H1 (cell line): ENCODE measurements around the gene CNTN6. TPM values are rescaled to one million over a fixed set of nuclear protein-coding genes. Genes with fewer than 3 reads are reported as not detected.

Experiments
- CTCF ChIA-PET: fragments of 300-600 bp; sonication (Branson Sonifier 250); formaldehyde crosslinking; loops from one replicate; lab custom pipeline; 2021; ENCODE audit not compliant: partially characterized antibody; lab: Charles Lee
- POLR2A ChIA-PET: fragments of 300-600 bp; sonication (Branson Sonifier 250); formaldehyde crosslinking; loops from one replicate; lab custom pipeline; 2021; ENCODE audit warnings: inconsistent platforms; ENCODE audit not compliant: partially characterized antibody; lab: Charles Lee
- DNase-seq, 2 experiments: peaks; one replicate each; pipeline versions ENCODE4 v3.0.0 to v3.0.0-alpha.2; 2010 to 2022; ENCODE audit warnings: low spot score in 2 of 2, low read depth in 1 of 2, mixed read lengths in 1 of 2
- FAIRE-seq: peaks from 2 replicates; lab custom pipeline; 2011; peaks lifted over from hg19 to GRCh38; lab: Jason Lieb, UNC
- H2AFZ ChIP-seq: 2 replicates; pipeline ENCODE4 v1.8.1; 2012; ENCODE audit warnings: low read length, inconsistent platforms
- H2AK5ac ChIP-seq: 2 replicates; pipeline ENCODE4 v1.6.1; 2013; ENCODE audit warnings: low read depth, low read length
- H2BK120ac ChIP-seq: replicated peaks from 2 replicates; pipeline ENCODE3; 2013; ENCODE audit warnings: low read depth, low read length, inconsistent platforms
- H2BK12ac ChIP-seq: 2 replicates; pipeline ENCODE4 v1.6.1; 2013; ENCODE audit warnings: low read depth, low read length
- H2BK15ac ChIP-seq: 2 replicates; pipeline ENCODE4 v1.6.1; 2013; ENCODE audit warnings: low read length
- H2BK20ac ChIP-seq: 2 replicates; pipeline ENCODE4 v1.6.1; 2013; ENCODE audit warnings: low read length
- H2BK5ac ChIP-seq: 2 replicates; pipeline ENCODE4 v1.6.1; 2013; ENCODE audit warnings: low read depth, low read length
- H3K14ac ChIP-seq: 2 replicates; pipeline ENCODE4 v1.6.1; 2013; ENCODE audit warnings: inconsistent platforms; ENCODE audit not compliant: insufficient read length
- H3K18ac ChIP-seq: 2 replicates; pipeline ENCODE4 v1.6.1; 2013; ENCODE audit warnings: low read length; ENCODE audit errors: extremely low read depth
- H3K23ac ChIP-seq: 2 replicates; pipeline ENCODE4 v1.6.1; 2013; ENCODE audit warnings: inconsistent platforms; ENCODE audit not compliant: insufficient read length
- H3K23me2 ChIP-seq: 2 replicates; pipeline ENCODE4 v1.6.1; 2013; ENCODE audit warnings: low read depth, low read length
- H3K27ac ChIP-seq: 2 replicates; pipeline ENCODE4 v1.6.1; 2011; ENCODE audit warnings: low read depth, low read length, inconsistent platforms
- H3K27me3 ChIP-seq, 4 experiments: replicated peaks in 1 of 4; 1 replicate in 1 of 4; 2 replicates in 3 of 4; pipeline versions ENCODE4 v1.6.1 to v1.8.1; 2011 to 2013; ENCODE audit warnings: low read length in 3 of 4, mild to moderate bottlenecking in 3 of 4, inconsistent platforms in 2 of 4, mixed read lengths in 2 of 4, moderate library complexity in 1 of 4; ENCODE audit not compliant: control insufficient read depth in 3 of 4, insufficient read depth in 3 of 4; ENCODE audit errors: extremely low read depth in 1 of 4
- H3K36me3 ChIP-seq, 4 experiments: 2 replicates each; pipeline versions ENCODE4 v1.6.1 to v1.8.1; 2011 to 2013; ENCODE audit warnings: mild to moderate bottlenecking in 4 of 4, low read length in 3 of 4, moderate library complexity in 2 of 4, control low read depth in 1 of 4, inconsistent platforms in 1 of 4; ENCODE audit not compliant: insufficient read depth in 4 of 4, control insufficient read depth in 2 of 4
- H3K4ac ChIP-seq: replicated peaks from 2 replicates; pipeline ENCODE3; 2013; ENCODE audit warnings: low read length, low read depth, mixed read lengths, inconsistent platforms; ENCODE audit not compliant: insufficient read length
- H3K4me1 ChIP-seq, 4 experiments: replicated peaks in 1 of 4; 1 replicate in 1 of 4; 2 replicates in 3 of 4; pipeline versions ENCODE4 v1.6.1 to v1.8.1; 2011 to 2013; ENCODE audit warnings: low read length in 3 of 4, inconsistent platforms in 2 of 4, mixed read lengths in 1 of 4; ENCODE audit not compliant: insufficient read depth in 4 of 4, control insufficient read depth in 3 of 4
- H3K4me2 ChIP-seq, 2 experiments: 2 replicates each; pipeline versions ENCODE4 v1.6.1 to v1.8.1; 2011 to 2013; ENCODE audit warnings: low read depth in 2 of 2, low read length in 2 of 2, control low read depth in 1 of 2, inconsistent platforms in 1 of 2, mild to moderate bottlenecking in 1 of 2; ENCODE audit not compliant: insufficient read depth in 1 of 2
- H3K4me3 ChIP-seq, 4 experiments: fragments of 200-600, 300-600 bp in 1 of 4; sonication (generic), shearing (Covaris generic), sonication (Bioruptor Twin) in 1 of 4; 2 replicates each; pipeline versions ENCODE4 v1.5.1 to v1.8.1; 2011 to 2016; ENCODE audit warnings: low read length in 4 of 4, low read depth in 3 of 4, control low read depth in 2 of 4, inconsistent platforms in 2 of 4, mild to moderate bottlenecking in 2 of 4, mixed read lengths in 1 of 4, moderate library complexity in 1 of 4; ENCODE audit not compliant: insufficient read depth in 2 of 4; ENCODE audit errors: extremely low read depth in 1 of 4
- H3K56ac ChIP-seq: replicated peaks from 2 replicates; pipeline ENCODE3; 2013; ENCODE audit warnings: low read depth, mild to moderate bottlenecking, mixed read lengths, low read length, inconsistent platforms; ENCODE audit not compliant: insufficient read length
- H3K79me1 ChIP-seq: 2 replicates; pipeline ENCODE4 v1.6.1; 2013; ENCODE audit warnings: low read depth, low read length, control low read depth
- H3K79me2 ChIP-seq, 2 experiments: 2 replicates each; pipeline versions ENCODE4 v1.6.1 to v1.8.1; 2012 to 2013; ENCODE audit warnings: low read length in 2 of 2, mild to moderate bottlenecking in 2 of 2, inconsistent platforms in 1 of 2; ENCODE audit not compliant: insufficient read depth in 2 of 2, control insufficient read depth in 1 of 2
- H3K9ac ChIP-seq, 4 experiments: replicated peaks in 1 of 4; 1 replicate in 1 of 4; 2 replicates in 3 of 4; pipeline versions ENCODE4 v1.6.1 to v1.8.1; 2011 to 2013; ENCODE audit warnings: low read depth in 3 of 4, low read length in 3 of 4, control low read depth in 2 of 4, mild to moderate bottlenecking in 2 of 4, moderate library complexity in 2 of 4, inconsistent platforms in 1 of 4; ENCODE audit errors: extremely low read depth in 1 of 4
- H3K9me3 ChIP-seq, 2 experiments: 2 replicates each; pipeline versions ENCODE4 v1.6.1 to v1.8.1; 2012 to 2013; ENCODE audit warnings: mild to moderate bottlenecking in 2 of 2, moderate library complexity in 2 of 2, control low read depth in 1 of 2, inconsistent platforms in 1 of 2, low read depth in 1 of 2, low read length in 1 of 2, mixed read lengths in 1 of 2; ENCODE audit not compliant: insufficient read depth in 2 of 2
- H4K20me1 ChIP-seq, 2 experiments: replicated peaks in 1 of 2; 2 replicates each; pipeline versions ENCODE3 to v1.8.1; 2011 to 2013; ENCODE audit warnings: inconsistent platforms in 2 of 2, low read length in 2 of 2, mild to moderate bottlenecking in 1 of 2; ENCODE audit not compliant: insufficient read depth in 2 of 2, control insufficient read depth in 1 of 2
- H4K5ac ChIP-seq: 2 replicates; pipeline ENCODE4 v1.6.1; 2013; ENCODE audit warnings: low read length, low read depth, mixed read lengths, inconsistent platforms; ENCODE audit not compliant: insufficient read length
- H4K8ac ChIP-seq: 2 replicates; pipeline ENCODE4 v1.8.0; 2013; ENCODE audit warnings: mild to moderate bottlenecking, moderate library complexity, low read length, inconsistent platforms; ENCODE audit not compliant: insufficient read depth; ENCODE audit errors: extremely low read depth
- H4K91ac ChIP-seq: replicated peaks from 2 replicates; pipeline ENCODE3; 2013; ENCODE audit warnings: low read length, mixed read lengths, inconsistent platforms; ENCODE audit not compliant: insufficient read length
- CREB1 ChIP-seq: IDR thresholded peaks from 2 replicates; pipeline ENCODE4 v1.6.1; 2012; ENCODE audit warnings: inconsistent platforms
- WGBS, 2 experiments: shearing (Covaris generic) in 1 of 2; methylation state at CpG; one replicate each; pipeline versions ENCODE4 v1.1.6 to v1.1.7; 2013 to 2015; ENCODE audit warnings: low lambda C conversion rate in 2 of 2, mixed read lengths in 2 of 2, inconsistent platforms in 1 of 2, low coverage in 1 of 2, missing lambda C conversion rate in 1 of 2; ENCODE audit not compliant: insufficient replicate concordance in 2 of 2, insufficient coverage in 1 of 2, insufficient read length in 1 of 2; ENCODE audit errors: extremely low coverage in 1 of 2, missing lambda C conversion rate in 1 of 2; 5-methylcytosine and 5-hydroxymethylcytosine counted together
- polyA plus RNA-seq, 7 experiments: library from polyadenylated mRNA; depleted of rRNA in 3 of 7; stranded (reverse) in 5 of 7; unstranded in 2 of 7; fragments of >200 nt in 5 of 7; fragments of 200-250 nt in 2 of 7; gene quantifications; 1 replicate in 5 of 7; 2 replicates in 1 of 7; 4 replicates in 1 of 7; pipeline versions ENCODE4 v1.2.1 to v1.2.3, GENCODE V29; 2011 to 2013; ENCODE audit warnings: missing spikeins in 2 of 7, mixed read lengths in 2 of 7
- total RNA-seq: library from RNA; stranded (reverse); fragmentation: NEBNext Ultra II Directional; extraction: Animal tissue kit (Norgen Biotek cat#: 25700); gene quantifications from 2 replicates; pipeline ENCODE4 v1.2.1, GENCODE V29; 2021
- TF ChIP-seq, protein P1 (sequence below): IDR thresholded peaks from 2 replicates; pipeline ENCODE4 v1.6.1; 2011; ENCODE audit warnings: low read length, improper control_type of control experiment

The CNTN6 gene
- total and polyA plus RNA-seq, 2 of the 8 experiments (the other 6 are each of a cell fraction or from before 2014, with no cell fraction given): not detected

DNA sequence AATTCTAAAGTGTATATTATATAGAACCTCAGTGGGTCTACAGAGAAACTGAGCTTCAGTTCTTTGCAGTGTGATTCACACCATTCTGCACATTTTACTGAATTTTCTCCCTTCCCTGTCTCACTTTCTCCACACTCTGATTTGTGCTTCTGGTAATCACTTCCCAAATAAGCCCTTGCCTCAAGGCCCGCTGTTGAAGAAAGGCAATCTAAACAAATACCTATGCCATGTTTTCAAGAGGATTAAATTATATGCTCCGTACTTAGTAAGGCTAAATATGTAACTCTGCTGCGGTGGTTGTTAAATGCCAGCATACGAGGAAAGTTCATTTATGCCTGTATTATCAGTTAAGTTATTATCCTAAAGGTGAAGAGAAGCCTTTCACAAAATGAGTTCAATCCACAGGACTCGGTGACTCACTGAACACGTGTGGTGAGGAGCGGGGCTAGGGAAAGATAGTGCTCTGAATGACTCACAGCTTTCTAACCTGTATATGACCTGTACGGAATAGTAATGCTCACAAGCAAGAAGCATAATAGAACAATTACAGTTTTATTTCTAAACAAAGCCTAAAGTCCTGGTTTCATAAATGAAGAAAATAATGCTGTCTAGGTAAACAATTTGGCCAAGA is 25.1 kb downstream of the CNTN6 start:
- no peak overlapping the region for H4K8ac ChIP-seq
- no peak for DNase-seq
- no peaks in the 10 kb centered on the region for H3K27me3 ChIP-seq
- no peak for TF ChIP-seq CREB1
- TF ChIP-seq, protein P1, sequence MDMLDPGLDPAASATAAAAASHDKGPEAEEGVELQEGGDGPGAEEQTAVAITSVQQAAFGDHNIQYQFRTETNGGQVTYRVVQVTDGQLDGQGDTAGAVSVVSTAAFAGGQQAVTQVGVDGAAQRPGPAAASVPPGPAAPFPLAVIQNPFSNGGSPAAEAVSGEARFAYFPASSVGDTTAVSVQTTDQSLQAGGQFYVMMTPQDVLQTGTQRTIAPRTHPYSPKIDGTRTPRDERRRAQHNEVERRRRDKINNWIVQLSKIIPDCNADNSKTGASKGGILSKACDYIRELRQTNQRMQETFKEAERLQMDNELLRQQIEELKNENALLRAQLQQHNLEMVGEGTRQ: no peak

More for the DNA sequence above, 25.1 kb downstream of the CNTN6 start:
- no peak overlapping the region for H3K14ac ChIP-seq
- H4K91ac ChIP-seq: no peak overlapping the region
- no peak overlapping the region for H2BK120ac ChIP-seq
- CTCF ChIA-PET: no interaction called here
- no peak overlapping the region for H2AK5ac ChIP-seq
- H2BK20ac ChIP-seq: no peak overlapping the region
- no peak overlapping the region for H3K4ac ChIP-seq
- no peaks in the 10 kb centered on the region for H3K36me3 ChIP-seq
- H2AFZ ChIP-seq: no peak overlapping the region
- H3K9ac ChIP-seq: no peak overlapping the region
- WGBS, 2 experiments: 94% methylated on average over 8 of the region's 8 CpGs; no CpG with 5 or more reads in 1 of the 2 experiments
- no peak overlapping the region for H3K23ac ChIP-seq
- no peaks in the 10 kb centered on the region; the same call in 1 of the 2 replicates for H3K23me2 ChIP-seq
- H3K79me1 ChIP-seq: no peaks in the 10 kb centered on the region
- H4K5ac ChIP-seq: no peak overlapping the region
- H2BK5ac ChIP-seq: no peak overlapping the region
- no peak overlapping the region for H3K18ac ChIP-seq
- H3K4me1 ChIP-seq: no peaks in the 10 kb centered on the region
- no peaks in the 10 kb centered on the region for H4K20me1 ChIP-seq
- H3K56ac ChIP-seq: no peak overlapping the region
- no peak overlapping the region for H2BK12ac ChIP-seq
- H3K9me3 ChIP-seq: no peaks in the 10 kb centered on the region
- FAIRE-seq: no peak
- H3K4me2 ChIP-seq: no peak overlapping the region
- no peak overlapping the region for H2BK15ac ChIP-seq
- H3K27ac ChIP-seq: no peak overlapping the region
- POLR2A ChIA-PET: no interaction called here
- no peak overlapping the region for H3K4me3 ChIP-seq
- no peaks in the 10 kb centered on the region for H3K79me2 ChIP-seq
